GM12892 (cell line): ENCODE measurements around the gene C4orf50.

Source experiments
- POLR2A ChIP-seq: IDR thresholded peaks from 2 replicates; pipeline ENCODE4 v1.6.1; 2011; ENCODE audit warnings: low read depth, low read length, control low read depth
- POLR2AphosphoS5 ChIP-seq: IDR thresholded peaks from 2 replicates; pipeline ENCODE4 v1.6.1; 2011; ENCODE audit warnings: low read depth, low read length, control low read depth
- TAF1 ChIP-seq: IDR thresholded peaks from 2 replicates; pipeline ENCODE4 v1.6.1; 2011; ENCODE audit warnings: low read depth, mild to moderate bottlenecking, control low read depth, low read length, borderline replicate concordance

GRCh38 chr4:5924461-5925125 lies 93.6 kb downstream of the C4orf50 start:
- TF ChIP-seq POLR2AphosphoS5 (no peak), POLR2A (no peak), TAF1 (no peak)
